Spleen (tissue), 11 donors: Measurements from ENCODE around the gene FRMD4A. TPM values are rescaled to one million over a fixed set of nuclear protein-coding genes. Genes with fewer than 3 reads are reported as not detected.

Experiments
- DNase-seq: peaks from one replicate; pipeline ENCODE4 v3.0.0-alpha.2; 2020
- H3K27ac ChIP-seq, 8 donors: fragments of 200-600 bp; sonication (generic) in 7 of 8; 1 replicate in 4 of 8; 2 replicates in 4 of 8; pipeline versions ENCODE4 v1.5.0 to v1.8.0; 2016 to 2021; ENCODE audit warnings: inconsistent platforms in 4 of 8, mild to moderate bottlenecking in 4 of 8, moderate library complexity in 1 of 8
- H3K27me3 ChIP-seq, 7 donors: fragments of 200-600 bp; sonication (generic) in 6 of 7; replicated peaks in 1 of 7; 1 replicate in 4 of 7; 2 replicates in 3 of 7; pipeline versions ENCODE4 v1.5.0 to v1.8.0; 2016 to 2021; ENCODE audit warnings: inconsistent platforms in 3 of 7, mild to moderate bottlenecking in 1 of 7
- H3K36me3 ChIP-seq, 6 donors: fragments of 200-600 bp; sonication (generic) in 5 of 6; 1 replicate in 4 of 6; 2 replicates in 2 of 6; pipeline versions ENCODE4 v1.5.0 to v1.8.0; 2016 to 2021; ENCODE audit warnings: inconsistent platforms in 2 of 6
- H3K4me1 ChIP-seq, 6 donors: fragments of 200-600 bp; sonication (generic) in 5 of 6; 1 replicate in 3 of 6; 2 replicates in 3 of 6; pipeline versions ENCODE4 v1.5.0 to v1.8.0; 2016 to 2021; ENCODE audit warnings: inconsistent platforms in 3 of 6
- H3K4me3 ChIP-seq, 8 donors: fragments of 200-600 bp; sonication (generic) in 7 of 8; 1 replicate in 4 of 8; 2 replicates in 4 of 8; pipeline versions ENCODE4 v1.5.0 to v1.8.0; 2016 to 2021; ENCODE audit warnings: inconsistent platforms in 4 of 8, mild to moderate bottlenecking in 4 of 8, moderate library complexity in 2 of 8
- H3K9me3 ChIP-seq, 8 donors: fragments of 200-600 bp; sonication (generic) in 7 of 8; 1 replicate in 4 of 8; 2 replicates in 4 of 8; pipeline versions ENCODE4 v1.5.0 to v1.8.0; 2016 to 2021; ENCODE audit warnings: inconsistent platforms in 4 of 8
- POLR2A ChIP-seq, 3 donors: fragments of 450-650 bp; IDR thresholded peaks; one replicate each; pipeline ENCODE4 v1.5.1; 2017; ENCODE audit warnings: antibody characterized with exemption in 3 of 3, mild to moderate bottlenecking in 1 of 3
- POLR2AphosphoS5 ChIP-seq, 3 donors: sonication (generic); formaldehyde crosslinking; IDR thresholded peaks; one replicate each; pipeline ENCODE4 v1.5.1; 2017; ENCODE audit warnings: antibody characterized with exemption in 3 of 3
- WGBS, 5 donors: extraction: QIAGEN DNeasy Blood & Tissue Kit in 3 of 5; methylation state at CpG; one replicate each; pipeline versions ENCODE4 v1.1.5 to v1.1.7; 2013 to 2018; 5-methylcytosine and 5-hydroxymethylcytosine counted together
- intact Hi-C: fragments of 100-400 bp; cut with DNase I; formaldehyde crosslinking; loops from one replicate; pipeline ENCODE4 v1.15.0; 2023; ENCODE audit warnings: low total_unique reads
- polyA plus RNA-seq, 3 donors: library from polyadenylated mRNA; stranded (reverse); fragments of 200-250 nt; gene quantifications; one replicate each; pipeline ENCODE4 v1.2.1, GENCODE V29; 2013
- total RNA-seq, 7 donors: library from RNA; depleted of rRNA in 3 of 7; stranded (reverse); fragments of >200 nt in 3 of 7; fragmentation: NEBNext Ultra II Directional in 4 of 7; extraction: Animal tissue kit (Norgen Biotek cat#: 25700) in 4 of 7; gene quantifications; one replicate each; pipeline versions ENCODE4 v1.1.0 to v1.2.1, GENCODE V29; 2016 to 2021
- TF ChIP-seq, protein P1 (sequence below), 11 experiments: fragments of 200-600 bp in 7 of 11; fragments of 450-650 bp in 4 of 11; sonication (generic) in 4 of 11; IDR thresholded peaks in 8 of 11; conservative IDR thresholded peaks in 3 of 11; 1 replicate in 7 of 11; 2 replicates in 4 of 11; pipeline versions ENCODE4 v1.4.0 to v1.8.0; 2016 to 2021; ENCODE audit warnings: antibody characterized with exemption in 11 of 11, inconsistent platforms in 4 of 11, mild to moderate bottlenecking in 1 of 11
- donor health status: healthy with polysubstance abuse.
- donor health status: DM: no; HTN: no; CAD: no; lungs with moderate emphysema.
- donor health status: DM: no; HTN: no; CAD: no.
- donor health status: Bipolar disorder and iron deficiency.
- donor health status: healthy.
- donor health status: DM: no; HTN: no; CAD: no.
- donor health status: DM: yes; HTN: yes; CAD: no.

FRMD4A gene
- total and polyA plus RNA-seq, 10 donors = 9.2 to 141 (median 80.5) TPM

DNA sequence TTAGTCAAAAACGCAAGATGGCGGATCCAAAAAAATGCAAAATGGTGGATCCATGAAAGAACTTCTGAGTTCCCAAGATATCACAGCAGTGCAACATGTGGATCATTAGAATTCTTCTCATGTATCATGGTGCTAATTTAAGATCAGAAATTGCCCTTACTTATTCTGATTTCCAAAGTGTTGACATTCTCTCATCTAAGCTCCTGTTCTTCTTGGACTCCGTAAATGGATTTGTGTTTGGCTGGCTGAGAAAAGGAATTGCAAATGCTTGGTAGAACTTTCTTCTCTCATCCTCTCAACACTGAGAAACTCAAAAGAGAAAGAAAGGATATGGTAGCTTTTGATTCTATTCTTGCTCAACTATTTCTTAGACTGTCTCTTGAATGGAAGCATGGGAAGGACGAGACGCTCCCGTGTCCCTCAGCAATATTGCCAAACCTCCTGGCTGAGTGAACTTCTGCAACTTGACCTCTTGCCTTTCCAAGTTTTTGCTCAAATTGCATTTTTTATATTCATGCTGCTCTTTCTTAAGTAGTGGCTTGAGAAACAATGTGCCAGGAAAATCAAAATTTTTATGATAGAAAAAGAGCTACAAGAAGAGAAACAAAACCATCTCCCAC, 44.7 kb downstream of the FRMD4A start:
- no peak overlapping the region for H3K4me3 ChIP-seq
- H3K36me3 ChIP-seq = no peaks in the 10 kb centered on the region
- peaks cover 2 to 24% (median 13%) of the 10 kb centered on the region in 8 donors for H3K9me3 ChIP-seq
- no peaks in the 10 kb centered on the region for H3K4me1 ChIP-seq
- 76 to 93% (median 89%) methylated on average over 6 of the region's 6 CpGs for WGBS, 5 donors
- no peak for DNase-seq
- H3K27ac ChIP-seq = no peak overlapping the region
- TF ChIP-seq POLR2AphosphoS5 (IDR thresholded peaks at IDR 0.05) (no peak), POLR2A (IDR thresholded peaks at IDR 0.05) (no peak)
- TF ChIP-seq, protein P1, sequence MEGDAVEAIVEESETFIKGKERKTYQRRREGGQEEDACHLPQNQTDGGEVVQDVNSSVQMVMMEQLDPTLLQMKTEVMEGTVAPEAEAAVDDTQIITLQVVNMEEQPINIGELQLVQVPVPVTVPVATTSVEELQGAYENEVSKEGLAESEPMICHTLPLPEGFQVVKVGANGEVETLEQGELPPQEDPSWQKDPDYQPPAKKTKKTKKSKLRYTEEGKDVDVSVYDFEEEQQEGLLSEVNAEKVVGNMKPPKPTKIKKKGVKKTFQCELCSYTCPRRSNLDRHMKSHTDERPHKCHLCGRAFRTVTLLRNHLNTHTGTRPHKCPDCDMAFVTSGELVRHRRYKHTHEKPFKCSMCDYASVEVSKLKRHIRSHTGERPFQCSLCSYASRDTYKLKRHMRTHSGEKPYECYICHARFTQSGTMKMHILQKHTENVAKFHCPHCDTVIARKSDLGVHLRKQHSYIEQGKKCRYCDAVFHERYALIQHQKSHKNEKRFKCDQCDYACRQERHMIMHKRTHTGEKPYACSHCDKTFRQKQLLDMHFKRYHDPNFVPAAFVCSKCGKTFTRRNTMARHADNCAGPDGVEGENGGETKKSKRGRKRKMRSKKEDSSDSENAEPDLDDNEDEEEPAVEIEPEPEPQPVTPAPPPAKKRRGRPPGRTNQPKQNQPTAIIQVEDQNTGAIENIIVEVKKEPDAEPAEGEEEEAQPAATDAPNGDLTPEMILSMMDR (IDR thresholded peaks at IDR 0.05 in 8 of 11, conservative IDR thresholded peaks at IDR 0.05 in 3 of 11) = no peak
- intact Hi-C loops = no loop called here
- H3K27me3 ChIP-seq = peaks cover 0 to 14% (median 0%) of the 10 kb centered on the region in 7 donors

DNA sequence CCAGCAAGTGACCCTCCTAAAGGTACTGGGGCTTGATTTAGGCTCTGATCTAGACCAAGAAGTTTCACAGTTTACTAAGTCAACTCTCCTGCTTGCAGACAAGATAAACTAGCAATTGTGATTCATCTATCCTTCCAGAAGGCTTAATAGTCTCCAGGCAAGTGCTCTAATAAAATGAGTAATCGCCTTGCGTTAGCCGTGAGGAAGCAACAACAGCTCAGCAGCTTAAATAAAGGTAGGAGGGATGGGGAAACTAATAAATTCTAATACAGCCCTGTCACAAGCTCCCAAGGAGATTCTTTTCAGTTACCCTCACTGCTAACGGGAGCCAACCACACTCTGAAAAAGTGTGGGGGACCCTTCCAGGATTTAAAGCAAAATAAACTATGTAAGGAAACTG, 48.4 kb downstream of the FRMD4A start:
- intact Hi-C loops = no loop called here
- Histone ChIP-seq H3K4me3 (no peak overlapping the region), H3K27me3 (peaks cover 0 to 19% (median 0%) of the 10 kb centered on the region in 7 donors), H3K36me3 (no peaks in the 10 kb centered on the region), H3K4me1 (no peaks in the 10 kb centered on the region), H3K27ac (no peak overlapping the region), H3K9me3 (peaks cover 0 to 8% (median 0%) of the 10 kb centered on the region in 8 donors)
- TF ChIP-seq POLR2A (IDR thresholded peaks at IDR 0.05) (no peak), POLR2AphosphoS5 (IDR thresholded peaks at IDR 0.05) (no peak)
- TF ChIP-seq, protein P1 (IDR thresholded peaks at IDR 0.05 in 8 of 11, conservative IDR thresholded peaks at IDR 0.05 in 3 of 11) = no peak
- WGBS, 5 donors = 82 to 88% (median 84%) methylated on average over 4 of the region's 4 CpGs
- no peak for DNase-seq

DNA sequence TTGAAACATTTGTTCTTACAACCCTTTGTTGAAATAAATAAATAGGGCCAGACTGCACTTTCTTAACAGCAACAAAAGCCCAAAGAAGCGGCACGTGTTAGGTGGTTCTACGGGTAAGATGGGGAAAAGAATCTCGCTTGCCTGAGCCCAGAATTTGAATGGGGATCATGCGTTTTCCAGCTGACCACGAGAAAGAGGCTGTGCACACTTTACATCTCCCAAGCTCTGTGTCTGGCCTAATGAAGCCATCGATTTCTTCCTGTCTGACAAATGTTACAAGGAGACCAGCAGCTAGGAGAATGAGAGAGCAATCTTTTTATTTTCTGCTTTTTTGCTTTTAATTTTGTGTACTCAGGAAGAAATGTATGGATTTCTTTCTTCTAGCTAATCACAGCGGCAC, 52.2 kb downstream of the FRMD4A start:
- Histone ChIP-seq H3K9me3 (no peaks in the 10 kb centered on the region), H3K4me3 (no peak overlapping the region), H3K36me3 (no peaks in the 10 kb centered on the region), H3K27me3 (peaks cover 0 to 23% (median 0%) of the 10 kb centered on the region in 7 donors), H3K27ac (no peak overlapping the region), H3K4me1 (no peaks in the 10 kb centered on the region)
- TF ChIP-seq, protein P1 (IDR thresholded peaks at IDR 0.05 in 8 of 11, conservative IDR thresholded peaks at IDR 0.05 in 3 of 11) = no peak
- TF ChIP-seq POLR2A (IDR thresholded peaks at IDR 0.05) = no peak
- TF ChIP-seq POLR2AphosphoS5 (IDR thresholded peaks at IDR 0.05) = no peak
- no peak for DNase-seq
- intact Hi-C loops = no loop called here
- WGBS, 5 donors = 82 to 89% (median 87%) methylated on average over 8 of the region's 8 CpGs

DNA sequence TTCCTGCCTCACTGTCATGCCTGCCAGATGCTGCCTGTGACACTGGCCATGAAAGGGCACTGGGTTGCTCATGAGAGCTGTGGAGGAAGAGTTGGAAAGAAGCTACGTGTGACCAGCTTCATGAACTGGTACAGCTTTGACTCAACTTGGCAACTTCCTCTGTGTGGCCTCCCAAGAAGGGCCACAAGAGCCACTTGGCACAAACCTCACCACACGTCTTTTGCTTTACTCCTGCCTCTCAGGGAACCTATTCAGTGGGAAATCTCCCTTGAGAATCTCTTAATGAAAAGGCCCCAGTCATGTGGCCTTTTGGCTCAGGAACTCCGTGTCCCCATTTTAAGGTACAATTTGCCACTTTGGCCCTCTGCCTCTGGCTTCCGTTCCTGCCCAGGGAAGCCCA, 54.5 kb downstream of the FRMD4A start:
- intact Hi-C loops = no loop called here
- TF ChIP-seq, protein P1 (IDR thresholded peaks at IDR 0.05 in 8 of 11, conservative IDR thresholded peaks at IDR 0.05 in 3 of 11) = no peak
- no peak for TF ChIP-seq POLR2AphosphoS5 (IDR thresholded peaks at IDR 0.05)
- Histone ChIP-seq H3K9me3 (no peaks in the 10 kb centered on the region), H3K4me1 (no peaks in the 10 kb centered on the region), H3K36me3 (no peaks in the 10 kb centered on the region), H3K27me3 (peaks cover 0 to 19% (median 0%) of the 10 kb centered on the region in 7 donors), H3K4me3 (no peak overlapping the region), H3K27ac (no peak overlapping the region)
- no peak for DNase-seq
- 74 to 83% (median 75%) methylated on average over 4 of the region's 4 CpGs for WGBS, 5 donors
